ENCODE measurements around the gene TPCN2. TPM values are rescaled to one million over a fixed set of nuclear protein-coding genes. Genes with fewer than 3 reads are reported as not detected.
A peak's percentile ranks its signal among the peaks of the same experiment; 100 is the strongest.
"Not testable (repeated sequence)": the region's sequence is repeated elsewhere in the genome, so short reads cannot be mapped to it uniquely, and the experiment has no call there.

Gene TPCN2
- total RNA-seq, 3 donors from 2014 or later (not counting 1 experiment from before 2014, with no cell fraction given): 14.9 to 18.3 (median 18.2) TPM

DNA sequence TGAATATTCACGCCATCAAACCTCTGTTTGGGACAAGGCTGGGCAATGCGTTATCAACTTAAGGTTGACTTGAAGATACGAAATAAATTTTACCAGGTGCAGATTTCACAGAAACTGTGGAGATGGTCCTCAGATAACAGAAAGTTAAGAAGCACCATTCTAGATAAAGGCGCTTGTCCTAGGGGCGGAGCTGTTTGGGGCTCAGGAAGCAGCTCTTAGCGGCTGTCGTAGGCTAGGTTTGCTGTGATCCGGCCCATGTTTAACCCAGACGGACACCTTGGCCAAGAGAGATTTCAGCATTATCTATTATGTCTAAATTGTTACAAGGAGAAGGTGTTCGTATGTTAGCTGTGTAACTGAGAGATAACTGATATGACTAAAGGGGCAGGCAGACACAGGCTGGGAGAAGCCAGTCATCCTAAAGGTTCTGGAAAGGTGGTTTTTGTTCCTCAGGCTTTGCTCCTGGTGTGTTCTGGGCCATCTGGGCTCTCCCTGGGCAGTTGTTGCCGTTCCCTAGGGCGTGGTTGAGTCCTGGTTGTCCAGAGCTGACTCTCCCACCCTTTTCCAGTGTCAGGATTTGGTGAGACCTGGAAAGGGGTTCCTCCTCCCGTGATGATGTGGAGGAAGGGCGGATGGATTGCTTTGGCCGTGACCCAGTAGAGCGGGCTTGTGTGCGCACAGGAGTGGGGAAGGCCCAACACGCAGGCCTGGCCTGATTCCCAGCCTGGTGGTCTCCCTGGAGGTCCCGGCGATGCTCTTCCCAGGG lies 25.8 kb downstream of the TPCN2 start:
- Histone ChIP-seq H3K27ac (ENCODE audit: low read length) (no peak overlapping the region), H3K9me3 (ENCODE audit: control insufficient read depth, insufficient read depth, low read length) (no peaks in the 10 kb centered on the region), H3K4me1 (ENCODE audit: control insufficient read depth, insufficient read depth, low read length) (peaks cover 9% of the 10 kb centered on the region), H3K27me3 (ENCODE audit: control insufficient read depth, insufficient read depth, low read length) (no peaks in the 10 kb centered on the region), H3K36me3 (ENCODE audit: control insufficient read depth, insufficient read depth, low read length) (peaks cover 21% of the 10 kb centered on the region), H3K4me3 (ENCODE audit: low read length) (no peak overlapping the region)
- DNase-seq: no peak
- ATAC-seq: peak in 1 of 3 donors; percentile 90
- H3K4me1 Mint-ChIP-seq: peaks cover 8 to 19% of the 10 kb centered on the region in 2 donors
- H3K4me3 Mint-ChIP-seq: no peak overlapping the region
- 87% methylated on average over 20 of the region's 20 CpGs for WGBS (ENCODE audit: insufficient coverage)
- H3K27ac Mint-ChIP-seq: peak overlapping the region in 1 of 2 donors; percentile 68
- no peaks in the 10 kb centered on the region for H3K36me3 Mint-ChIP-seq
- TF ChIP-seq CTCF (IDR thresholded peaks at IDR 0.05): no peak
- no peaks in the 10 kb centered on the region for H3K27me3 Mint-ChIP-seq (ENCODE audit: low read depth in 2 of 2)
- H3K9me3 Mint-ChIP-seq: no peaks in the 10 kb centered on the region
- intact Hi-C loops (cut with micrococcal nuclease): no loop called here

- Mint-ChIP-seq H3K36me3 (no peaks in the 10 kb centered on the region), H3K27me3 (ENCODE audit: low read depth in 2 of 2) (no peaks in the 10 kb centered on the region), H3K4me1 (peaks cover 8 to 25% of the 10 kb centered on the region in 2 donors), H3K4me3 (no peak overlapping the region), H3K9me3 (no peaks in the 10 kb centered on the region), H3K27ac (peak overlapping the region in 1 of 2 donors; percentile 51)
- Histone ChIP-seq H3K27ac (ENCODE audit: low read length) (no peak overlapping the region), H3K4me1 (ENCODE audit: control insufficient read depth, insufficient read depth, low read length) (peaks cover 19% of the 10 kb centered on the region), H3K36me3 (ENCODE audit: control insufficient read depth, insufficient read depth, low read length) (peaks cover 21% of the 10 kb centered on the region), H3K9me3 (ENCODE audit: control insufficient read depth, insufficient read depth, low read length) (no peaks in the 10 kb centered on the region), H3K4me3 (ENCODE audit: low read length) (no peak overlapping the region), H3K27me3 (ENCODE audit: control insufficient read depth, insufficient read depth, low read length) (no peaks in the 10 kb centered on the region)
- DNase-seq (no peak), ATAC-seq (no peak)
- TF ChIP-seq CTCF (IDR thresholded peaks at IDR 0.05): no peak
- WGBS (ENCODE audit: insufficient coverage): 82% methylated on average over 18 of the region's 18 CpGs
- intact Hi-C loops (cut with micrococcal nuclease): no loop called here
These were observed 26.8 kb downstream of the TPCN2 start for GRCh38 chr11:69075421-69076128.

- no peaks in the 10 kb centered on the region for H3K27me3 Mint-ChIP-seq (ENCODE audit: low read depth in 2 of 2)
- ATAC-seq (no peak), DNase-seq (no peak)
- H3K9me3 Mint-ChIP-seq: no peaks in the 10 kb centered on the region
- Histone ChIP-seq H3K27me3 (ENCODE audit: control insufficient read depth, insufficient read depth, low read length) (no peaks in the 10 kb centered on the region), H3K4me3 (ENCODE audit: low read length) (no peak overlapping the region), H3K4me1 (ENCODE audit: control insufficient read depth, insufficient read depth, low read length) (peaks cover 25% of the 10 kb centered on the region), H3K9me3 (ENCODE audit: control insufficient read depth, insufficient read depth, low read length) (no peaks in the 10 kb centered on the region), H3K27ac (ENCODE audit: low read length) (no peak overlapping the region), H3K36me3 (ENCODE audit: control insufficient read depth, insufficient read depth, low read length) (peaks cover 21% of the 10 kb centered on the region)
- H3K36me3 Mint-ChIP-seq: no peaks in the 10 kb centered on the region
- H3K4me1 Mint-ChIP-seq: peaks cover 8 to 32% of the 10 kb centered on the region in 2 donors
- H3K4me3 Mint-ChIP-seq: no peak overlapping the region
- 54% methylated on average over 19 of the region's 20 CpGs for WGBS (ENCODE audit: insufficient coverage)
- peak overlapping the region in 1 of 2 donors; percentile 51 for H3K27ac Mint-ChIP-seq
- TF ChIP-seq CTCF (IDR thresholded peaks at IDR 0.05): no peak
- intact Hi-C loops (cut with micrococcal nuclease): no loop called here
These were observed 27.5 kb downstream of the TPCN2 start for GRCh38 chr11:69076129-69076791.

DNA sequence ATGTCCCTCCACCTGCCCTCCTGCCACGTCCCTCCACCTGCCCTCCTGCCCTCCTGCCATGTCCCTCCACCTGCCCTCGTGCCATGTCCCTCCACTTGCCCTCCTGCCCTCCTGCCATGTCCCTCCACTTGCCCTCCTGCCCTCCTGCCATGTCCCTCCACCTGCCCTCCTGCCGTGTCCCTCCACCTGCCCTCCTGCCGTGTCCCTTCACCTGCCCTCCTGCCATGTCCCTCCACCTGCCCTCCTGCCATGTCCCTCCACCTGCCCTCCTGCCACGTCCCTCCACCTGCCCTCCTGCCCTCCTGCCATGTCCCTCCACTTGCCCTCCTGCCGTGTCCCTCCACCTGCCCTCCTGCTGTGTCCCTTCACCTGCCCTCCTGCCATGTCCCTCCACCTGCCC lies 28.2 kb downstream of the TPCN2 start:
- DNase-seq; H3K36me3 Mint-ChIP-seq; H3K4me3 ChIP-seq (ENCODE audit: low read length); H3K4me3 Mint-ChIP-seq; ATAC-seq; H3K27me3 Mint-ChIP-seq (ENCODE audit: low read depth in 2 of 2); H3K9me3 Mint-ChIP-seq; H3K27ac ChIP-seq (ENCODE audit: low read length); intact Hi-C loops (cut with micrococcal nuclease); H3K27me3 ChIP-seq (ENCODE audit: control insufficient read depth, insufficient read depth, low read length); H3K9me3 ChIP-seq (ENCODE audit: control insufficient read depth, insufficient read depth, low read length); H3K27ac Mint-ChIP-seq: not testable (repeated sequence)
- H3K4me1 Mint-ChIP-seq: peaks cover 8 to 37% of the 10 kb centered on the region in 2 donors
- H3K36me3 ChIP-seq (ENCODE audit: control insufficient read depth, insufficient read depth, low read length): peaks cover 21% of the 10 kb centered on the region
- peaks cover 25% of the 10 kb centered on the region for H3K4me1 ChIP-seq (ENCODE audit: control insufficient read depth, insufficient read depth, low read length)
- WGBS (ENCODE audit: insufficient coverage): 76% methylated on average over 5 of the region's 6 CpGs

All from natural killer cell (primary cell).